Ascending aorta (tissue), 2 donors: Measurements from ENCODE around the gene VPS52. TPM values are rescaled to one million over a fixed set of nuclear protein-coding genes. Genes with fewer than 3 reads are reported as not detected.

ENCODE experiments used
- DNase-seq, 2 donors: peaks; one replicate each; pipeline ENCODE4 v3.0.0-alpha.2; 2019; ENCODE audit warnings: low spot score in 2 of 2
- H3K27ac ChIP-seq, 2 donors: fragments of 200-600 bp; sonication (generic); one replicate each; pipeline ENCODE4 v1.5.1; 2016 to 2017; ENCODE audit warnings: mild to moderate bottlenecking in 1 of 2
- H3K27me3 ChIP-seq: fragments of 200-600 bp; sonication (generic); one replicate; pipeline ENCODE4 v1.5.1; 2017
- H3K36me3 ChIP-seq, 2 donors: fragments of 200-600 bp; sonication (generic); one replicate each; pipeline ENCODE4 v1.5.1; 2016
- H3K4me1 ChIP-seq, 2 donors: fragments of 200-600 bp; sonication (generic); one replicate each; pipeline ENCODE4 v1.5.1; 2016 to 2017; ENCODE audit warnings: mild to moderate bottlenecking in 1 of 2
- H3K4me3 ChIP-seq, 2 donors: fragments of 200-600 bp; sonication (generic); one replicate each; pipeline ENCODE4 v1.5.1; 2016 to 2017; ENCODE audit warnings: mild to moderate bottlenecking in 1 of 2
- H3K9me3 ChIP-seq, 2 donors: fragments of 200-600 bp; sonication (generic); one replicate each; pipeline ENCODE4 v1.5.1; 2016
- CTCF ChIP-seq, 3 experiments: fragments of 200-600 bp in 2 of 3; fragments of 450-650 bp in 1 of 3; sonication (generic) in 2 of 3; IDR thresholded peaks; one replicate each; pipeline ENCODE4 v1.5.1; 2016 to 2019; ENCODE audit warnings: antibody characterized with exemption in 3 of 3, mild to moderate bottlenecking in 1 of 3, moderate library complexity in 1 of 3
- intact Hi-C: fragments of 100-400 bp; cut with DNase I; formaldehyde crosslinking; loops from one replicate; pipeline ENCODE4 v1.15.1; 2023
- total RNA-seq: library from RNA; depleted of rRNA; stranded (reverse); fragments of >200 nt; gene quantifications from one replicate; pipeline ENCODE4 v1.1.0, GENCODE V29; 2016

The VPS52 gene
- total RNA-seq, 1 donor from 2014 or later = 50.1 TPM

- Histone ChIP-seq H3K4me1 (peaks cover 24 to 49% of the 10 kb centered on the region in 2 donors), H3K4me3 (peak overlapping the region; percentile 59 to 64), H3K36me3 (peaks cover 17 to 28% of the 10 kb centered on the region in 2 donors), H3K27me3 (no peaks in the 10 kb centered on the region), H3K9me3 (no peaks in the 10 kb centered on the region), H3K27ac (peak overlapping the region; percentile 75 to 93)
- intact Hi-C loops = loop anchor here (5.0 to 10.0 kb wide), 2 partner anchors 116 to 1654 kb away; partner anchors contain the start of genes C6orf47, CSNK2B, GPANK1 and HSD17B8
- DNase-seq = no peak
- TF ChIP-seq CTCF (IDR thresholded peaks at IDR 0.05) = no peak
These were observed 46.9 kb upstream of the VPS52 start for GRCh38 chr6:33318426-33319073.

- Histone ChIP-seq H3K36me3 (peaks cover 17 to 28% of the 10 kb centered on the region in 2 donors), H3K9me3 (no peaks in the 10 kb centered on the region), H3K27me3 (no peaks in the 10 kb centered on the region), H3K4me3 (peak within 1 kb of the TSS; percentile 59 to 64), H3K4me1 (peaks cover 20 to 49% of the 10 kb centered on the region in 2 donors), H3K27ac (peak within 1 kb of the TSS; percentile 75 to 93)
- no peak for TF ChIP-seq CTCF (IDR thresholded peaks at IDR 0.05)
- intact Hi-C loops = loop anchor here (1.0 to 10.0 kb wide), 3 partner anchors 19 to 1653 kb away; partner anchors contain the start of genes C6orf47, CSNK2B, GPANK1 and HSD17B8
- DNase-seq = peak; percentile 99 to 100
These were observed 46.2 kb upstream of the VPS52 start, which contains the start of gene ZBTB22 for GRCh38 chr6:33317669-33318425. Gene ZBTB22 (minus strand): TSS chr6:33317744. CDS start chr6:33316916, 828 bp downstream.

- H3K27ac ChIP-seq = peak overlapping the region; percentile 75 to 93
- intact Hi-C loops = loop anchor here (1.0 to 10.0 kb wide), 3 partner anchors 18 to 1653 kb away; partner anchors contain the start of genes C6orf47, CSNK2B, GPANK1 and HSD17B8
- TF ChIP-seq CTCF (IDR thresholded peaks at IDR 0.05) = no peak
- H3K36me3 ChIP-seq = peaks cover 17 to 28% of the 10 kb centered on the region in 2 donors
- no peaks in the 10 kb centered on the region for H3K27me3 ChIP-seq
- no peaks in the 10 kb centered on the region for H3K9me3 ChIP-seq
- H3K4me3 ChIP-seq = peak overlapping the region; percentile 59 to 64
- DNase-seq = no peak
- H3K4me1 ChIP-seq = peaks cover 20 to 52% of the 10 kb centered on the region in 2 donors
These were observed 45.7 kb upstream of the VPS52 start for GRCh38 chr6:33317419-33317668.

GRCh38 chr6:33316603-33317418 is 45.1 kb upstream of the VPS52 start:
- Histone ChIP-seq H3K4me1 (peaks cover 15 to 53% of the 10 kb centered on the region in 2 donors), H3K27ac (peak overlapping the region; percentile 75 to 93)
- intact Hi-C loops = loop anchor here (1.0 to 10.0 kb wide), 3 partner anchors 18 to 1652 kb away; partner anchors contain the start of genes C6orf47, CSNK2B, GPANK1 and HSD17B8

More at GRCh38 chr6:33316603-33317418, 45.1 kb upstream of the VPS52 start:
- no peaks in the 10 kb centered on the region for H3K9me3 ChIP-seq
- TF ChIP-seq CTCF (IDR thresholded peaks at IDR 0.05) = no peak
- H3K4me3 ChIP-seq = peak overlapping the region; percentile 59 to 64
- no peaks in the 10 kb centered on the region for H3K27me3 ChIP-seq
- H3K36me3 ChIP-seq = peaks cover 17 to 28% of the 10 kb centered on the region in 2 donors
- DNase-seq = no peak
